Measurements from ENCODE around the gene C19orf25. TPM values are rescaled to one million over a fixed set of nuclear protein-coding genes. Genes with fewer than 3 reads are reported as not detected.

C19orf25 gene
- total and polyA plus RNA-seq, 2 donors (not counting 1 experiment from before 2014, with no cell fraction given): 11.2 to 24.8 TPM

DNA sequence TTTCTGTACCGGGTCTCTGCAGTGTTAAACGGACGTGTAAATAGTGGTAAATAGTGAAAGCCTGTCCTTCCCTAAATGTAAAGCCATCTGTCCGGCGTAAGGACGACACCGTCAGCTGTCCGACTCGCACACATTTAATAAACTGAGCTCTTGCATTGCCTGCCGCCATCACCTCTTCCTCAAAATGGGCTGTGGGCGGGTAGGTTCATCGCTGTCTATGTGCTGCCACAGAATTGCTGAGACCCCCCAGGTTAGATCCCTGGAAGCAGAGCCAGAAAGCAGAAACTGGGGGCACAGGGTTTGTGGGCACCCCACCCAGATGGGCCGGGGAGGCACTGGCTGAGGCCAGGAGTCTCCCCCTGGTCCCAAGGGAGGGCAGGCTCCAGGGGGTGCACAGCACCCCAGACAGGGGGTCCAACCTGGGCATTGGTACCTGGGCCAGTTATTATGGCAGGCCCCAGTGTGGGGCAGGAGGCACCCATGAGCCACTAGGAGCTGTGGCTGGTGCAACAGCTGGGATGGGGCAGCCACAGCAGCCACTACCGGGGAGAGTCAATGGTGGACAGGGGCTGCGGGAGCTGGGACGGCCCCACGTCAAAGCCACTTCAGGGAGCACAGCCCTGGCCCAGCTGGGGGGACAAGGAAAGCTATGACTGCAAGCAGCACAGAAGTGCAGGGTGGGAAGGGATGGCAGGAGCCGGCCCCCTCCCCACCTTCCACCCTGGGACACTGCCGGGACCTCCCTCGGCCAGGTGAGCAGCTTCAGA is 5.7 kb downstream of the C19orf25 start:
- Histone ChIP-seq H4K20me1 (ENCODE audit: control insufficient read depth, extremely low read depth, insufficient read depth, low read length) (no peaks in the 10 kb centered on the region), H2AFZ (ENCODE audit: low read length) (no peak overlapping the region), H3K4me2 (ENCODE audit: extremely low read depth, insufficient read depth, low read length) (no peak overlapping the region)

DNA sequence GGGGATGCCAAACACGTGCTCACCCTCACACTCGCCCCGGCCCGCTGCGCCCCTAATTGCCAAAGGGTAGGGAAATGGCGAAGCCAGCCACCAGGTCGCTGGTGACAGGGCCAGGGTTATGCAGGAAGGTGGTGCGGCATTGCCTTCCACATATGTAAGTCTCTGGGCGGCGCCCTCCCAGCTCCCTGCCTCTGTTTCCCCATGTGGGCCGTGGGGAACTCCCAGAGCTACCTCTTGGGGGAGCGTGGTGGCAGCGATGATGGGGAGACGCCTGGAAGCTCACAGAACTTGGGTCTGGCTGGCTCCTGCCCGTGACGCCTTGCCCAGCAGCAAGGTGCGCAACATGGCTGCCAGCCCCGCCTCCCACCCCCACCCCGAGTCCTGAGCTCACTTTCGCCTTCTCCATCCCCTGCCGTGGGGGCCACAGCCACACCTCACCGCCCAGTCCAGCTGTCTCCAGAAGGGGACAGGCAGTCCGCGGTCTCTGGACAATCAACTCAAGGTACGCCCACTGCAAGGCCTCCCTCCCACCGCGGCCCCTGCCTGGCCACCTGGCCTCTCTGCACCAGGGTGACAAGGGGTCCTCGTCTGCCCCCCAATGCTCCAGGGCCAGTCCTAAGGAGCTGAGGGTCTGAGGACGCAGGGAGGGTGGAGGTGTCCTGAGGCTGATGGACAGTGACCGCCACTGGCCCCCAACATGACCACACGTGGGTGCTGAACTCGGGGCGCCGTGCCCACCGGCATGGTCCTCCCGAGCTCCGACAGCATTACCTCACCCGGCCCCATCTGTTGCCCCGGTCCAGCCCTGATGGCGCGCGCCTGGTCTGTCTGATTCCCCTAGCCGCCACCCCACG is 6.6 kb downstream of the C19orf25 start:
- H3K79me2 ChIP-seq (ENCODE audit: control insufficient read depth, insufficient read depth, low read length): peaks cover 3% of the 10 kb centered on the region
- TF ChIP-seq, protein P1, sequence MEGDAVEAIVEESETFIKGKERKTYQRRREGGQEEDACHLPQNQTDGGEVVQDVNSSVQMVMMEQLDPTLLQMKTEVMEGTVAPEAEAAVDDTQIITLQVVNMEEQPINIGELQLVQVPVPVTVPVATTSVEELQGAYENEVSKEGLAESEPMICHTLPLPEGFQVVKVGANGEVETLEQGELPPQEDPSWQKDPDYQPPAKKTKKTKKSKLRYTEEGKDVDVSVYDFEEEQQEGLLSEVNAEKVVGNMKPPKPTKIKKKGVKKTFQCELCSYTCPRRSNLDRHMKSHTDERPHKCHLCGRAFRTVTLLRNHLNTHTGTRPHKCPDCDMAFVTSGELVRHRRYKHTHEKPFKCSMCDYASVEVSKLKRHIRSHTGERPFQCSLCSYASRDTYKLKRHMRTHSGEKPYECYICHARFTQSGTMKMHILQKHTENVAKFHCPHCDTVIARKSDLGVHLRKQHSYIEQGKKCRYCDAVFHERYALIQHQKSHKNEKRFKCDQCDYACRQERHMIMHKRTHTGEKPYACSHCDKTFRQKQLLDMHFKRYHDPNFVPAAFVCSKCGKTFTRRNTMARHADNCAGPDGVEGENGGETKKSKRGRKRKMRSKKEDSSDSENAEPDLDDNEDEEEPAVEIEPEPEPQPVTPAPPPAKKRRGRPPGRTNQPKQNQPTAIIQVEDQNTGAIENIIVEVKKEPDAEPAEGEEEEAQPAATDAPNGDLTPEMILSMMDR (conservative IDR thresholded peaks at IDR 0.05 in 1 of 2, IDR thresholded peaks at IDR 0.05 in 1 of 2; ENCODE audit: low read depth in 1 of 2, low read length in 2 of 2): no peak
- peak; percentile 48 for TF ChIP-seq EZH2 (IDR thresholded peaks at IDR 0.05; ENCODE audit: low read length, missing control alignments)
- no peak for DNase-seq (ENCODE audit: low read depth in 2 of 2)
- no peaks in the 10 kb centered on the region for H3K9me3 ChIP-seq (ENCODE audit: control insufficient read depth, insufficient read depth, low read depth, low read length)
- H3K27me3 ChIP-seq (ENCODE audit: control insufficient read depth, insufficient read depth, low read length): peaks cover 43% of the 10 kb centered on the region
- H3K4me3 ChIP-seq (replicated peaks in 1 of 4; ENCODE audit: control extremely low read depth in 1 of 4, insufficient read depth in 1 of 4, low read depth in 3 of 4, low read length in 4 of 4): no peak overlapping the region
- H3K27ac ChIP-seq (ENCODE audit: insufficient read depth, low read length): no peak overlapping the region
- no peak overlapping the region for H3K4me2 ChIP-seq (ENCODE audit: extremely low read depth, insufficient read depth, low read length)
- peaks cover 3% of the 10 kb centered on the region for H3K4me1 ChIP-seq (ENCODE audit: control insufficient read depth, extremely low read depth, insufficient read depth, low read length)
- H3K9ac ChIP-seq (ENCODE audit: insufficient read depth, low read length): no peak overlapping the region
- H2AFZ ChIP-seq (ENCODE audit: low read length): no peak overlapping the region
- peaks cover 2% of the 10 kb centered on the region for H3K36me3 ChIP-seq (ENCODE audit: control insufficient read depth, insufficient read depth, low read length)
- H4K20me1 ChIP-seq (ENCODE audit: control insufficient read depth, extremely low read depth, insufficient read depth, low read length): no peaks in the 10 kb centered on the region

More for the DNA sequence above, 5.7 kb downstream of the C19orf25 start:
- TF ChIP-seq EZH2 (IDR thresholded peaks at IDR 0.05; ENCODE audit: low read length, missing control alignments): no peak
- TF ChIP-seq, protein P1 (conservative IDR thresholded peaks at IDR 0.05 in 1 of 2, IDR thresholded peaks at IDR 0.05 in 1 of 2; ENCODE audit: low read depth in 1 of 2, low read length in 2 of 2): no peak
- Histone ChIP-seq H3K9ac (ENCODE audit: insufficient read depth, low read length) (no peak overlapping the region), H3K27me3 (ENCODE audit: control insufficient read depth, insufficient read depth, low read length) (peaks cover 34% of the 10 kb centered on the region), H3K27ac (ENCODE audit: insufficient read depth, low read length) (no peak overlapping the region), H3K4me3 (replicated peaks in 1 of 4; ENCODE audit: control extremely low read depth in 1 of 4, insufficient read depth in 1 of 4, low read depth in 3 of 4, low read length in 4 of 4) (no peak overlapping the region), H3K79me2 (ENCODE audit: control insufficient read depth, insufficient read depth, low read length) (peaks cover 3% of the 10 kb centered on the region), H3K4me1 (ENCODE audit: control insufficient read depth, extremely low read depth, insufficient read depth, low read length) (peaks cover 3% of the 10 kb centered on the region), H3K9me3 (ENCODE audit: control insufficient read depth, insufficient read depth, low read depth, low read length) (no peaks in the 10 kb centered on the region), H3K36me3 (ENCODE audit: control insufficient read depth, insufficient read depth, low read length) (peaks cover 2% of the 10 kb centered on the region)
- no peak for DNase-seq (ENCODE audit: low read depth in 2 of 2)

DNA sequence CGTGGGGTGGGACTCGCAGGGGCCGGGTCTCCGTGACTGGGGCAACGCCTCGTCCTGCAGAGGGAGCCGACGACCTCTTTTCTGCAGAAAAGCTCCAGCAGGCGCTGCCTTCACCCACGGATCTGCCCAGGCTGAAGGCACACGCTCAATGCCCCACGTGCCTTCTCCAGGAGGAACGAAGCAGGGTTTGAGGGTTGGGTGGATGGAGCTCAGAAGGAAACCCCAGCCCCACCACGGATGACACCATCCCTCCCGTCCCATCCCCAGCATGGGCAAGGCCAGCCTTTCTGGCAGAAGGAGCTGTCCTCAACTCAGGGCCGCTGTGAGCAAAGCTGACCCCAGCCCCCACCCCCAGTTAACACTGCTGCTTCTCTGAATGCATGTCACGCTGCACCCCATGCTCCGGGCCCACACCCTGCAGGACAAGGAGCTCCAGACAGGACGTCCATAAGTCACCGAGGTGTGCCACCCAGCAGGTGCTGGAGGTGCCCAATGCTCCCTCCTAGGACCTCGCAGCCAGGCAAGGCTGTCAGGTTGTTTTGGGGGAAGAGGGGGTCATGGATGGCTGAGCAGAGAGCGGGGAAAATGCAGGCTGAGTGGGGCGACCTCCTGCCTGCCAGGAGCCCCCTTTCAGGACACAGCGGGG is 7.4 kb downstream of the C19orf25 start:
- TF ChIP-seq, protein P1 (conservative IDR thresholded peaks at IDR 0.05 in 1 of 2, IDR thresholded peaks at IDR 0.05 in 1 of 2; ENCODE audit: low read depth in 1 of 2, low read length in 2 of 2): peak; percentile 5 to 10
- peak; percentile 42 for TF ChIP-seq EZH2 (IDR thresholded peaks at IDR 0.05; ENCODE audit: low read length, missing control alignments)
- no peaks in the 10 kb centered on the region for H3K79me2 ChIP-seq (ENCODE audit: control insufficient read depth, insufficient read depth, low read length)
- H3K27ac ChIP-seq (ENCODE audit: insufficient read depth, low read length): no peak overlapping the region
- peaks cover 3% of the 10 kb centered on the region for H3K4me1 ChIP-seq (ENCODE audit: control insufficient read depth, extremely low read depth, insufficient read depth, low read length)
- no peaks in the 10 kb centered on the region for H3K9me3 ChIP-seq (ENCODE audit: control insufficient read depth, insufficient read depth, low read depth, low read length)
- no peak overlapping the region for H2AFZ ChIP-seq (ENCODE audit: low read length)
- peaks cover 48% of the 10 kb centered on the region for H3K27me3 ChIP-seq (ENCODE audit: control insufficient read depth, insufficient read depth, low read length)
- no peak overlapping the region for H3K4me3 ChIP-seq (replicated peaks in 1 of 4; ENCODE audit: control extremely low read depth in 1 of 4, insufficient read depth in 1 of 4, low read depth in 3 of 4, low read length in 4 of 4)
- DNase-seq (ENCODE audit: low read depth in 2 of 2): no peak
- no peaks in the 10 kb centered on the region for H3K36me3 ChIP-seq (ENCODE audit: control insufficient read depth, insufficient read depth, low read length)
- H4K20me1 ChIP-seq (ENCODE audit: control insufficient read depth, extremely low read depth, insufficient read depth, low read length): no peaks in the 10 kb centered on the region
- H3K9ac ChIP-seq (ENCODE audit: insufficient read depth, low read length): no peak overlapping the region
- H3K4me2 ChIP-seq (ENCODE audit: extremely low read depth, insufficient read depth, low read length): no peak overlapping the region
